GM12891 (cell line): ENCODE measurements around the gene MSMO1. TPM values are rescaled to one million over a fixed set of nuclear protein-coding genes. Genes with fewer than 3 reads are reported as not detected.
"Not testable (repeated sequence)": the region's sequence is repeated elsewhere in the genome, so short reads cannot be mapped to it uniquely, and the experiment has no call there.

Source experiments
- DNase-seq: peaks from one replicate; pipeline ENCODE4 v3.0.0; 2011; ENCODE audit warnings: low spot score; ENCODE audit not compliant: insufficient read length
- FAIRE-seq: peaks from 2 replicates; lab custom pipeline; 2011; peaks lifted over from hg19 to GRCh38; lab: Jason Lieb, UNC
- PAX5 ChIP-seq: IDR thresholded peaks from 2 replicates; pipeline ENCODE4 v1.6.1; 2011; ENCODE audit warnings: low read length, moderate library complexity, mild to moderate bottlenecking; ENCODE audit not compliant: insufficient read depth, severe bottlenecking
- POLR2A ChIP-seq: IDR thresholded peaks from 2 replicates; pipeline ENCODE4 v1.6.1; 2011; ENCODE audit warnings: low read depth, low read length, control low read depth
- POLR2AphosphoS5 ChIP-seq: IDR thresholded peaks from 2 replicates; pipeline ENCODE4 v1.6.1; 2011; ENCODE audit warnings: low read depth, low read length, control low read depth
- POU2F2 ChIP-seq: IDR thresholded peaks from 2 replicates; pipeline ENCODE4 v1.6.1; 2011; ENCODE audit warnings: low read depth, mild to moderate bottlenecking, control low read depth, low read length, moderate library complexity
- SPI1 ChIP-seq: IDR thresholded peaks from 2 replicates; pipeline ENCODE4 v1.6.1; 2011; ENCODE audit warnings: low read depth, low read length, control low read depth
- TAF1 ChIP-seq: IDR thresholded peaks from 2 replicates; pipeline ENCODE4 v1.6.1; 2011; ENCODE audit warnings: low read depth, low read length, control low read depth
- polyA plus RNA-seq: library from polyadenylated mRNA; unstranded; fragments of >200 nt; gene quantifications from one replicate; pipeline ENCODE4 v1.2.1, GENCODE V29; 2012; ENCODE audit warnings: low read depth, missing spikeins, inconsistent platforms; ENCODE audit not compliant: missing spikeins

Gene MSMO1
- polyA plus RNA-seq: 16.9 TPM

GRCh38 chr4:165327211-165328100 is at the start of gene MSMO1:
TSS of gene MSMO1 (plus strand) at chr4:165327669. CDS start at chr4:165333371, 5,702 bp downstream.
- DNase-seq: peak; percentile 78
- TF ChIP-seq POLR2AphosphoS5: peak; percentile 35; the same call in 1 of the 2 replicates
- TF ChIP-seq SPI1: no peak
- peak; percentile 49 for TF ChIP-seq PAX5
- peak; percentile 63 for TF ChIP-seq TAF1
- no peak for TF ChIP-seq POU2F2
- TF ChIP-seq POLR2A: peak; percentile 67
- FAIRE-seq: peak; percentile 100

- DNase-seq, FAIRE-seq: not testable (repeated sequence)
Measured at GRCh38 chr4:165279531-165279930, 47.9 kb upstream of the MSMO1 start.

- DNase-seq, FAIRE-seq: not testable (repeated sequence)
Measured at GRCh38 chr4:165284697-165285096, 42.8 kb upstream of the MSMO1 start.

GRCh38 chr4:165286619-165287340 is 40.7 kb upstream of the MSMO1 start:
- FAIRE-seq: peak; percentile 84
- not testable (repeated sequence) for DNase-seq

- TF ChIP-seq TAF1 (no peak), SPI1 (peak; percentile 8; the same call in 1 of the 2 replicates)
- FAIRE-seq (no peak), DNase-seq (no peak)
Measured at GRCh38 chr4:165288226-165288625, 39.2 kb upstream of the MSMO1 start.

GRCh38 chr4:165288639-165289422 is 38.6 kb upstream of the MSMO1 start:
- DNase-seq (no peak), FAIRE-seq (no peak)
- no peak for TF ChIP-seq POLR2A
- no peak for TF ChIP-seq TAF1
- TF ChIP-seq PAX5: no peak
- no peak for TF ChIP-seq SPI1
- no peak for TF ChIP-seq POU2F2
- TF ChIP-seq POLR2AphosphoS5: no peak

- FAIRE-seq (no peak), DNase-seq (no peak)
- TF ChIP-seq POLR2AphosphoS5 (no peak), POU2F2 (no peak), SPI1 (no peak), PAX5 (no peak), TAF1 (no peak), POLR2A (no peak)
Measured at GRCh38 chr4:165289423-165289785, 38.1 kb upstream of the MSMO1 start.

GRCh38 chr4:165293061-165293460 is 34.4 kb upstream of the MSMO1 start:
- DNase-seq (no peak), FAIRE-seq (peak; percentile 31)
- no peak for TF ChIP-seq POU2F2
- TF ChIP-seq POLR2A: no peak
- no peak for TF ChIP-seq SPI1
- no peak for TF ChIP-seq PAX5
- TF ChIP-seq POLR2AphosphoS5: no peak
- no peak for TF ChIP-seq TAF1

GRCh38 chr4:165293927-165294649 is 33.4 kb upstream of the MSMO1 start:
- no peak for TF ChIP-seq POLR2AphosphoS5
- no peak for TF ChIP-seq POU2F2
- no peak for TF ChIP-seq SPI1
- no peak for TF ChIP-seq POLR2A
- TF ChIP-seq PAX5: no peak
- no peak for TF ChIP-seq TAF1
- no peak for FAIRE-seq
- DNase-seq: no peak
